ENCODE data around the gene KHDC1L.
A peak's percentile ranks its signal among the peaks of the same experiment; 100 is the strongest.
"Not testable (repeated sequence)": the region's sequence is repeated elsewhere in the genome, so short reads cannot be mapped to it uniquely, and the experiment has no call there.

The KHDC1L gene, protein sequence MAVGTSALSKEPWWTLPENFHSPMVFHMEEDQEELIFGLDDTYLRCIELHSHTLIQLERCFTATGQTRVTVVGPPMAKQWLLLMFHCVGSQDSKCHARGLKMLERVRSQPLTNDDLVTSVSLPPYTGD

DNA sequence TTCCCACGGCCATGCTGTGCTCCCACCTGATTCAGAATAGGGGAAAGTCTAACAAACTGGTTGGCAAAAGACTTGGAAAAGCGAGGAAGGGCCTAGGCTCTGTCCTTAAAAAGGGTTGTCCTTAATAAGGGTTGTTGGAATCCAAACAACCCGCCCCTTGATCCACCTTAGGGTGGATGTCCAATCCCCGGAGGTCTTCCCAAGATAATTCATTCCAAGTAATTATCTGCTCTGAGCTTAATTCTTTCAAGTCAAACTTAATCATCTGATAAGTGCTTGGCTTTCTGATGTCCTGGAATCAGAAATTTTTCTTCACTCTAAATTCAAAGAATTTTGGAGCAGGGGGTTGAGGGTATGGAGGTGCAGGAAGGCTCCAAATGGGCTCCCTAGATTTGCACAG is at the start of gene KHDC1L:
KHDC1L (minus strand) TSS at position 101 of the 400 bp plus-strand sequence; CDS start at position 13, 88 bp downstream.
- no peak for DNase-seq

DNA sequence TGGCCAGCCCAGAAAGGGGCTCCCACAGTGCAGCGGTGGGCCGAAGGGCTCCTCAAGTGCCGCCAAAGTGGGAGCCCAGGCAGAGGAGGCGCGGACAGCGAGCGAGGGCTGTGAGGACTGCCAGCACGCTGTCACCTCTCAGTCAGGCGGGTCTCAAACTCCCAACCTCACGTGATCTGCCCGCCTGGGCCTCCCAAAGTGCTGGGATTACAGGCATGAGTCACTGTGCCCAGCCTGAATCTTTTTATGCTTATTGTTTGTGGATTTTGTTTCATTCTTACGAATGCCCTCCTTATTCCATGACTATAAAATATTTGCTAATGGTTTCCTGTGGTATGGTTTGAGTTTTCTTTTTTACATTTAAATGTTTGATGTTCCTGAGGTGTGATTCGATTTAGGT is 44.0 kb upstream of the KHDC1L start:
- DNase-seq: not testable (repeated sequence)

DNA sequence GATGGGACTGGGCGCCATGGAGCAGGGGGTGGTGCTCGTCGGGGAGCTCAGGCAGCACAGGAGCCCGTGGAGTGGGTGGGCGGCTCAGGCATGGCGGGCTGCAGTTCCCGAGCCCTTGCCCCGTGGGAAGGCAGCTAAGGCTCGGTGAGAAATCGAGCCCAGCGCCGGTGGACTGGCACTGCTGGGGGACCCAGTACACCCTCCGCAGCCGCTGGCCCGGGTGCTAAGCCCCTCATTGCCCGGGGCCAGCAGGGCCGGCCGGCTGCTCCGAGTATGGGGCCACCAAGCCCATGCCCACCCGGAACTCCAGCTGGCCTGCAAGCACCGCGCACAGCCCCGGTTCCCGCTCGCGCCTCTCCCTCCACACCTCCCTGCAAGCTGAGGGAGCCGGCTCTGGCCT is 43.6 kb upstream of the KHDC1L start:
- not testable (repeated sequence) for DNase-seq

DNA sequence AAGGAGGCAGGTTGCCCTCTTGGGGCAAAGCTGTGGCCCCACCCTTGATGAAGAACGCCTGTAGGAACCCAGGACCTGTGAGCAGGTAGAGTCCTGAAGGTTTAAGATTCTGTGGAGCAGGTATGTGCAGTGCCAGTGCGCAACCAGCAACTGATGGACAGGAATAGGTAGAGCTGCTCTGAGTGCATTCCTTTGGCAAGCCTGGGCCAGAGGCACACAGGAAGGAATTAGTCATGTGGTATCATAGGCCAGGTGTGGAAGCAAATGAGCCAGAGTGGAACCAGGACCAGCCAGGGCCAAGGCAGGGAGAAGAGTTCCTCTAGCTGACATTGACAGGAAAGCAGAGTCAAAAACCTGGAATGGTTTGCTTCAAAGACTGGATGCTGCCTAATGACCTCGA is 39.1 kb upstream of the KHDC1L start:
- no peak for DNase-seq

DNA sequence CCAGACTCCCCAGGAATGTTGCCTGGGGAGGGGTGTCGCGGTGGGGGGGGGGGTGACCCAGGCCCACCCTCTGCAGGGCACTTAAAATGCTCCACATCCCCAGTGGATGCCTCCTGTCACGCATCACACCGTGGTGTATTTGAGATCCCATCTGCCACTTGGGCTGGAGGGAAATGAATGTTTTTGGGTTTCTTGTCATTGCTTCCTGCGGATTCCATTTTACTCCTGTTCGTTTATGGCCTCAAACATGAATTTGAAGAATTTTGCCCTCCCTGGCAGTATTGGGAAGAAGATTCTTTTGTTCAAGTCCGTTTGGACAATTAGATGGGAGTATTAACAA is 38.2 kb upstream of the KHDC1L start:
- DNase-seq: peak in 1 of 2 experiments; percentile 10

DNA sequence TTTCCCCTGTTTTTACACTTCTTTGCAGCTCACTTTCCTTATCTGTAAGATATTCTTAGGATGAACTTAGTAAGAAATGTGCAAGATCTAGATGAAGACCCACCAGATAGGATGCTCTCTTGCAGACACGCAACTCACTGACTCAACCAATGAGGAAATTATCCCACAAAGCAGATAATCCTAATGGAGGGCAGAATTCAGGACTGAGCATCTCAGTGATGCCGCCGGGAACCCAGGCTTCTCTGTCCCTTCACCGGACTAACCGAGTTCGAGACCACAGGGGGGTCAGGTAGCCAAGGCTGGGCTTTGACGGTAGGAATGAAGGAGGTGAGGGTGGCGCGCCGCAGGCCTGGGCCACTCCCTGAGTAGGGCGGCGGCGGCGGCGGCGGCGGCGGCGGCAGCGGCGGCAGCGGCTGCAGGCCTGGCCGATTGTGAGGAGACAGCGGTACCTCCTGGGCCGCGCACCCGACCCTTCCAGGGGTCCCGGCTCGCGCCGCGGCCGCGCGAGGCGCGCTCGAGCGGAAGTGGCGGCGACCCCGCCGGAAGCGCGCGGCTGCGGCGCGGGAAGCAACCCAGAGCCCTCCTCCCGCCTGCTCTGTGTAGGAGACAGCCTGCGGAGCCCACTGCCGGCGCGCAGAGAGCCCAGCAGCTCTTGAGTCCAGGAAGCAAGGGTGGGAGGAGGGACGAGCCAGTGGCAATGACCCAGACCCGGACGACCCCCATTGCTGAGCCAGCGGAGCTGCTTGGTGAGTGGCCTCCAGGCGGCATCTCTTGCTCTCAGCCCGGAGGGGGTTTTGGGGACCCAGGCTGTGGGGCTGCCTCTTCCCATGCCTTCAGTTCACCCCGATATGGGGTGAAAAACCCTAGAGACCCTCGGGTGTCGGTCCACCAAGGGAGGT is 37.6 kb upstream of the KHDC1L start, which contains the start of gene KHDC1:
KHDC1 (minus strand) TSS at position 526 of the 899 bp plus-strand sequence. CDS start 20,679 bp downstream, outside the sequence.
- peak; percentile 44 to 45 for DNase-seq

DNA sequence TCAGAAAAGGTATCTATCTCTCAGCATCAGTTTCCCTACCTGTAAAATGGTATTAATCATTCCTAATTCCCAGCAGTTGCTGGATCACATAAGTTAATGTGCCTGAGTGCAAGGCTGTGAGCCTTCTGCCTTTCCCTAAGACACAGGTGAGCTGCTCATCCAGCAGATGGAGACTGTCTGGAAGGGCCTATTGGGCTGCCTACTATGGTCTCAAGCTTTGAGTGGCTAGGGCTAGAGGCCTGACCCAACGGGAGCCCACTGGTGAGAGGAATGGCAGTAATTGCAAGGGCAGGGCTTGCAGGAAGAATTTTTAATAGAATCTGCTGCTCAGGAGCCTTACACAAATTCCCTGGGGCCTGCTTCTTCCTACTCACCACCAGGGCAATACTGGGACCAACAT is 33.4 kb upstream of the KHDC1L start:
- no peak for DNase-seq

DNA sequence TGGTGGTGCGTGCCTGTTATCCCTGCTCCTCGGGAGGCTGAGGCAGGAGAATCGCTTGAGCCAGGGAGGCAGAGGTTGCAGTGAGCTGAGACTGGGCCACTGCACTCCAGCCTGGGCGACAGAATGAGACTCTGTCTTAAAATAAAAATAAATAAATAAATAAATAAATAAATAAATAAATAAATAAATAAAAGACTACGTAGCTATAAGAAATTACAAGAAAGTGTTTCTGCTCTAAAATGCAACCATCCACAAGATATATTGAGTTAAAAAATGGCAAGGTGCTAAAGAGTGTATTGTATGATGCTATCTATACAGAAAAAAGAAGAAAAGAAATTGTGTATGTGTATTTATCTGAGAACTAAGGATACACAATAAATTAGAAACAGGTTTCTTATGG is 29.0 kb upstream of the KHDC1L start:
- DNase-seq: not testable (repeated sequence)

DNA sequence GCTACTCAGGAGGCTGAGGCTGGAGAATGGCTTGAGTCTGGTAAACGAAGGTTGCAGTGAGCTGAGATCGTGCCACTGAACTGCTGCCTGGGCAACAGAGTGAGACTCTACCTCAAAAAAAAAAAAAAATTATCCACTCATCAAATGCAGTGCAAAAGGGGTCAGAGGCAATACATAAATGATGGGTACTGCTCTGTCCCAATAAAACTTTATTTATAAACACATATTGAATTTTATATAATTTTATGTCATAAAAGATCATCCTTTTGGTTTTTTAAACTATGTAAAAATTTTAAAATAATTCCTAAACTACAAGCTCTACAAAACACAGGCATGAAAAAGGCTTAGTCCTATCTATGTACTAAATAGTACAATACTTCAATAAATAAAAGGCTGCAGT is 27.4 kb upstream of the KHDC1L start:
- no peak for DNase-seq

DNA sequence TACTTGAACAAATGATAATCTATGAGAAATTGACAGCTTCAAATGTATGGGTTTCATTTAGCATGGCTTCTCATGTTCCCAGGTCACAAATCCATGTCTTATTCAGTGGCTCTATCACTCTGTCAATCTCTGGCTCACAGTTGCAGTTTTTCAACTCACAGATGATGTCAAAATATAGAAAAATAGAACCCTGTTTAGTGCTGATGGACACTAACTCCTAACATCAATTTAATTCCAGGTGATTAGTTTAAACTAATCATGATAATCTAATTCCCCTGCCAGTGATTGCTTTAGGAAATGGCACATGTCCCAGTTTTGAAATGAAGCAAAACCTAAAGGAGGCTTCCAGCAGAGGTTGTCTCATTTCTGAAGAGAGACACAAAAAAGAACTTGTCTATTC is 24.7 kb upstream of the KHDC1L start:
- no peak for DNase-seq

DNA sequence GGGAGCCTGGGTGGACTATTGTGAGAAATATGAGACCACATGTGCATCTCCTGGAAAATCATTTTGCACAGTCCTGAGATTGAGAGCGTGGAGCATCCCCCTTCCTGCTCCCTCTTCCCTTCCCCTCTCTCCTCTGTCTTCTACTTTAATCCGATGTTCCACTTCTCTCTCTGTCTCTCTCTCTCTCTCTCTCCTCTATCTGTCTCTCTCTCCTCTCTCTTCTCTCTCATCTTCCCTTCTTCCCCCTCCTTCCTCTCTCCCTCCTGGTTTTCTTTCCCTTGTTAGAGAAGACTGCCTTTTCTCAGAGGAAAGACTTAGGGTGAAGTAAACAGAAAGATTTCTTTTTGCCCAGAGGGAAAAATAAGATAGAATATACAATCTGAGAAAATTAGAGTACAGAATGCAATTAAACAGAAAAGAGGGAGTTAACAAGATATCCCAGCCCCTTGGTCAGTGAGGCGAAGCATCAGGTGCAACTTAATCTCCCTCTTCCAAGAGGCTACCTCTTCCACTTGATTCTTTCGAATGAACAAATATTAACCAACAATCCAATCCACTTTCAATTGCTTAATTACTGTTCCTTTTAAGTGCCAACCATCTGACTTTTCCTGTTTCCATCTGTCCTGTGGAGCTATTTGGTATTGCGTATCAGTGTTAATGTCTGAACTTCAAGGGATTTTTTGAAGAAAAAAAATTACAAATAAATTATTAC is 23.1 kb upstream of the KHDC1L start:
- DNase-seq: no peak

DNA sequence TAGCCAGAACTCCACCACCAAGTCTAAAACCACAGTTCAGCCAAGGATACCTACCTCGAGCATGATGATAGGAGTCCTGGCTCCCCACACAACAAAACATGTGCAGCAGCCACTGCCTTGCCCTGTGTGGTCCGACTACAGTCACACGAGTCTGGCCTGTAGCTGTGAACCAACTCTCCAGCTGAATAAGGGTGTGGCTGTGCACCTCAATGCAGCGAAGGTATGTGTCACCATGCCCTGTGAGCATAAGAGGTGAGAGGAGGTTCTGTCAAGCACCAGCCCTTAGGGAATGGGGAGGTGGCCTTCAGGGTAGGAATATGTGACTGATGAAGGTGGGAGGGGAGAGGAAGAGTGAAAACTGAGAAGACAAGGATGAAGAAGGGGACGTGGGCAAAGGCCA is 16.7 kb upstream of the KHDC1L start:
- DNase-seq: no peak

DNA sequence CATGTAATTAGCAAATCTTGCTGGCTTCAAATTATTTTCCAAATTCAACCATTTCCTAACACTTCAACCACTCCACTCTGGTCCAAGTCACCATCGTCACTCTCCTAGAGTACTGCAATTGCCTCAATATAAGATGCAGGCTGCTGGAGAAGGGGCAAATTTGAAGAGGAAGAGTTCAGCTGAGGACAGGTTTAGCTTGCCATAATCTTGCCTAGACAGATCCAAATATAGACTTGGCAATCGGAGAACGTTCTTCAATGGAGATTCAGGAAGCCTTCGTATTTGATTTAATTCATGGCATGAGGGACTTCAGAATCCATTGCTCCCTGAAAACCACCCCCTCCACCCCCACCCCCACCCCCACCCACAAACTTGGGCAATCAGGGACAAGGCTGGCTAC is 15.4 kb upstream of the KHDC1L start:
- no peak for DNase-seq

DNA sequence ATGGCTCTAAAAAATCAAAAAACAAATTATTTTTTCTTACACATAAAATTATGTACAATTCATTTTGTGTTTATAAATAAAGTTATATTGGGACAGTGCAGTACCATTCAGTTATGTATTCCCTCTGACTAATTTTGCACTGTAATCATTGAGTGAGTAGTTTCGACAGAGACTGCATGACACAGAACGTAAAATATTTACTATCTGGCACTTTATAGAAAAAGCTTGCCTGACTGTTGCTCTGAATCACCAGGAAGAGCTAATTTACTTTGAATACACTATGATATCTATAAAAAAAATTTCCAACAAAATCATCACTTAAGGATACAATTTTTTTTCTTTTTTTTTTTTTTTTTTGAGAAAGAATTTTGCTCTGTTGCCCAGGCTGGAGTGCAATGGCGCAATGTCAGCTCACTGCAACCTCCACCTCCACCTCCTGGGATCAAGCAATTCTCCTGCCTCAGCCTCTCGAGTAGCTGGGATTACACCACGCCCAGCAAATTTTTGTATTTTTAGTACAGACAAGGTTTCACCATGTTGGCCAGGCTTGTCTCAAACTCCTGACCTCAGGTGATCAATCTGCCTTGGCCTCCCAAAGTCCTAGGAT is 11.0 kb upstream of the KHDC1L start:
- no peak for DNase-seq

DNA sequence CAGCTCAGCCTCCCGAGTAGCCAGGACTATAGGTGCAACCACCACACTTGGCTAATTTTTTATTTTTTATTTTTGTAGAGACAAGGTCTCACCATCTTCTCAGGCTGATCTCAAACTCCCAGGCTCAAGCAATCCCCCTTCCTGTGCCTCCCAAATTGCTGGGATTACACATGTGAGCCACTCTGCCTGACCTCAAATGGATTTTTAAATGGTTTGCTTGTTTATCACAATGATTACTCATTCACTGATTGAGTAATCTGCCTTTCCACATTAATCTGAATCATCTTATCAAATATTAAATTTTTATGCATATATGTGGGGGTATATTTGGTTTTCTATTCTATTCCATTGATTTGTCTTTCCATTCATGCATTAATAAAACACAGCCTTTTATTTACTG is 9.4 kb upstream of the KHDC1L start:
- DNase-seq: no peak

DNA sequence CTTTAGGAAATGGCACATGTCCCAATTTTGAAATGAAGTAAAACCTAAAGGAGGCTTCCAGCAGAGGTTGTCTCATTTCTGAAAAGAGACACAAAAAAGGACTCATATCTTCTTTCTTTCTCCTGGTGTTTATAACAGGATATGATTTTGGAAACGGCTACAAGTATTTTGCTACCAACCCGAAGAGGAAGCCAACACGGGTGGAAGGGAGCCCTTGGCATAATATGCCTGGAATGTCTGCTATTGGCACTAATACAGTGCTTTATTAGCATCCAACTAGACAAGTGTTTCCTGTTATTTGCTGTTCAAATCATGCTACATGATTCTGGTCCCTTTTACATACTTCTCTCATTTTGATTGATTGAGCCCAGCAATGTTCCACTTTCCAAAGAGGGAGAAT is 8.7 kb upstream of the KHDC1L start:
- not testable (repeated sequence) for DNase-seq

DNA sequence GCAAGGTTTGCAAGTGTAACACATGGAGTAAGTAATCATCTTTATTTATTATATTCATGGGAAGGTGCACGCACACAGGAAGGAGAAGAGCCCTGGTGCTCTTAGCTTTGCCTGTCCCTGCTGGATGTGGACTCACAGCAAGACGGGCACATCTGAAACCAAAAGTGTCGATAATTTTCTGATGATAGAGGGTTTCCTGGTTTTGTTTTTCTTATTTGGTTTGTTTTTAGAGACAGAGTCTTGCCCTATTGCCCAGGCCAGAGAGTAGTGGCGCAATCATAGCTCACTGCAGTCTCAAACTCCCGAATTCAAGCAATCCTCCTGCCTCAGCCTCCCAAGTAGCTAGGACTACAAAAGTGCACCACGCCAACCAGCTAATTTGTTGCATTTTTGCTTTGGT is 7.8 kb upstream of the KHDC1L start:
- DNase-seq: no peak

DNA sequence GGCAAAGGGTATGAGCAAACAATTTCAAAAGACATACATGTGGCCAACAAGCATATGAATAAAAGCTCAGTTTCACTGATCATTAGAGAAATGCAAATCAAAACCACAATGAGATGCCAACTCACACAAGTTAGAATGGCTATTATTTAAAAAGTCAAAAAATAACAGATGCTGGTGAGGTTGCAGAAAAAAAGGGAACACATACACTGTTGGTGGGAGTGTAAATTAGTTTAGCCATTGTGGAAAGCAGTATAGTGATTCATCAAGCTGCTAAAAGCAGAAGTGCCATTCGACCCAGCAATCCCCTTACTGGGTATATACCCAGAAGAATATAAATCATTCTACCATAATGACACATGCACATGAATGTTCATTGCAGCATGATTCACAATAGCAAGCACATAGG is 6.7 kb upstream of the KHDC1L start:
- DNase-seq: peak in 1 of 2 experiments; percentile 10

DNA sequence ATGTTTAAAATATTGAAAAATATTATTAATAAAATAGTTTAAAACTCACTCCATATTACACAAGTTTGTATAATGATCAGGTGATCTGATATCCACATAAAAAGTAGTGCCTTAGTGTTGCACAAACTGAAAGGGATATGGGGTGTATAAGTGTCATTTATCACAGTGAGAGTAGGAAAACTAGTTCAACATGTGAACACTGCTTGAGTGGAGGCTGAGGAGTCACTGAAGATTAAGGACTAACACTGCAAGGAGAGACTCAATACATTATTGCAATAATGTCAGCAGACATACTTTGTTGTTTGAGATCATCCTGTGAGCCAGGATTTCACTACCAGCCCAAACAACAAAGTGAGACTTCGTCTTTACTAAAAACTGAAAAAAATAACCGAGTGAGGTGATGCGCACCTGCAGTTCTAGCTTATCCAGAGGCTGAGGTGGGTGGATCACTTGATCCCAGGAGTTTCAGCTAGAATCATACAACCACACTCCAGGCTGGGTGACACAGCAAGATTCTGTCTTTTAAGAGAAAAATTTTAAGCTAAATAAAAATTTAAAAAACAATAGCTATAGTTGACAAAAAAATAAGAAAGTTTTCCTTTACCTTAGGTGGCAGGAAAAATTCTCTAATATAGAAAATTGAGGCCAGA is 2.4 kb upstream of the KHDC1L start:
- no peak for DNase-seq

DNA sequence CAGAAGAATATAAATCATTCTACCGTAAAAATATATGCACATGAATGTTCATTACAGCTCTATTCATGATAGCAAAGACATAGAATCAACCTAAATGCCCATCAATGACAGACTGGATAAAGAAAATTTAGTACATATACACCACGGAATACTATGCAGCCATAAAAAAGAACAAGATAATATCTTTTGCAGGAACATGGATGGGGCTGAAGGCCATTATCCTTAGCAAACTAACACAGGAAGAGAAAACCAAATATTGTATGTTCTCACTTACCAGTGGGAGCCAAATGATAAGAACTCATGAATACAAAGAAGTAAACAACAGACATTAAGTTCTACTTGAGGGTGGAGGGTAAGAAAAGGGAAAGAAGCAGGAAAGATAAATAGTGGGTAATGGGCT is 8.4 kb downstream of the KHDC1L start:
- DNase-seq: no peak

DNA sequence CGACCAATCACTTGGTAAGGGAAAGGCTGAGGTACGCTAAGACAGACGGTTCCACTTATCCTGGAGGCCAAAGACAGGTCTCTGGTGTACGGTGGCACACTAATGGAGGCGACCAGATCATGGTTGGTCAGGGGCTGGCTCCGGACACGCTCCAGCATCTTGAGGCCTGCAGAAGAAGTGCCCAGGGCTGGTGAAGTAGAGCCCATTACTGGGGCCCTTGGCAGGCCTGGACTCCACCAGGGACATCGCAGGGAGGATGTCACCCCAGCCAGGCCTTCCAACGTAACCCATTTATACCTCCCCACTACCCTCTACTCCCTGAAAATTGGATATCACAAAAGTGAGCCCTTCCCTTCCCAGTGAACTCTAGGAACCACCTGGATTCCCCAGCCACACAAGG is 16.2 kb downstream of the KHDC1L start:
- no peak for DNase-seq

DNA sequence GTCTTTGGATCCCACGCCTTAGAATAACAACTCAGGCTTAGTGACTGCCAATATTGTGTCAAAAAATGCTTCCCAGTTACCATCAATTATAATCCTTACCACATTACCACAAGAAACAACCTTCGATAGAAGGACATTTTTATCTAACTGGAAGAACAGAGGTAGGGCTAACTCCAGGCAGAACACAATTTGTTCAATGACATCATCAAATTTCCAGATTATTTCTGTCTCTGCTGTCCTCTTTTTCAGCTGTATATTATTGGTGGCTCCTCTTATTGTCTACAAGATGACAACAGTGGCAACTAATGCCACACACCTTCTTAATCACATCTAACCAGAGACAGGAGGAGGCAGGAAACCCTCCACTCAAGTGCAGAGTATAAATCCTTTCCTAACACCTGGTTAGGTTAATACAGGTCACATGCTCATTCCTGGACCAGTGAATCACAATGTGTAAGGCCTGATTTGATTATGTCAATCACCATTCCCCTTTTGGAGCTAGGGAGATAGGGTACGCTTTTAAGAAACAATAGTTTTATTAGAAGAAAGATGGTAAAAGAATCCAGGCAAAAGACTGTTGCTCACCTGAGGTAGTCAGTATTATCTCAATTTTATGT is 18.0 kb downstream of the KHDC1L start:
- DNase-seq: no peak
